Small intestine (tissue), 7 donors: Measurements from ENCODE around the gene TMEM51. TPM values are rescaled to one million over a fixed set of nuclear protein-coding genes. Genes with fewer than 3 reads are reported as not detected.

ENCODE experiments used
- DNase-seq, 2 donors: peaks; one replicate each; pipeline versions ENCODE4 v3.0.0 to v3.0.0-alpha.2; 2013
- FAIRE-seq: peaks from 2 replicates; lab custom pipeline; 2012; peaks lifted over from hg19 to GRCh38; lab: Jason Lieb, UNC
- H3K27ac ChIP-seq, 3 donors: one replicate each; pipeline ENCODE4 v1.5.1; 2013; ENCODE audit warnings: low read length in 2 of 3, mild to moderate bottlenecking in 2 of 3, control low read depth in 1 of 3, inconsistent platforms in 1 of 3, low read depth in 1 of 3, moderate library complexity in 1 of 3
- H3K27me3 ChIP-seq, 3 donors: one replicate each; pipeline ENCODE4 v1.6.1; 2013; ENCODE audit warnings: low read length in 3 of 3, inconsistent platforms in 1 of 3; ENCODE audit not compliant: control insufficient read depth in 3 of 3, insufficient read depth in 3 of 3
- H3K36me3 ChIP-seq, 3 donors: one replicate each; pipeline ENCODE4 v1.6.1; 2013; ENCODE audit warnings: low read length in 3 of 3, inconsistent platforms in 1 of 3, low read depth in 1 of 3, mild to moderate bottlenecking in 1 of 3, moderate library complexity in 1 of 3; ENCODE audit not compliant: control insufficient read depth in 3 of 3, insufficient read depth in 2 of 3
- H3K4me1 ChIP-seq, 3 donors: one replicate each; pipeline ENCODE4 v1.6.1; 2013; ENCODE audit warnings: low read length in 2 of 3, inconsistent platforms in 1 of 3, low read depth in 1 of 3, mild to moderate bottlenecking in 1 of 3, moderate library complexity in 1 of 3; ENCODE audit not compliant: control insufficient read depth in 3 of 3, insufficient read depth in 2 of 3
- H3K4me3 ChIP-seq, 3 donors: one replicate each; pipeline ENCODE4 v1.5.1; 2013; ENCODE audit warnings: low read length in 3 of 3, control low read depth in 1 of 3, inconsistent platforms in 1 of 3, low read depth in 1 of 3, mild to moderate bottlenecking in 1 of 3, moderate library complexity in 1 of 3
- H3K9me3 ChIP-seq, 2 donors: one replicate each; pipeline ENCODE4 v1.6.1; 2013; ENCODE audit warnings: low read depth in 1 of 2, low read length in 1 of 2; ENCODE audit not compliant: control insufficient read depth in 2 of 2, insufficient read depth in 1 of 2
- WGBS, 3 donors: extraction: QIAGEN DNeasy Blood & Tissue Kit; methylation state at CpG; one replicate each; pipeline ENCODE4 v1.1.7; 2013; 5-methylcytosine and 5-hydroxymethylcytosine counted together
- polyA plus RNA-seq, 4 donors: library from polyadenylated mRNA; stranded (reverse) in 3 of 4; unstranded in 1 of 4; fragments of 200-250 nt in 3 of 4; fragments of 120-200 nt in 1 of 4; gene quantifications; one replicate each; pipeline versions ENCODE4 v1.2.1 to v1.2.3, GENCODE V29; 2013
- donor health status: healthy with polysubstance abuse.
- donor health status: control.
- donor health status: control.
- donor health status: Bipolar disorder and iron deficiency.
- donor health status: healthy.

TMEM51 gene
- polyA plus RNA-seq, 4 donors: 16.3 to 44.4 (median 21.5) TPM

DNA sequence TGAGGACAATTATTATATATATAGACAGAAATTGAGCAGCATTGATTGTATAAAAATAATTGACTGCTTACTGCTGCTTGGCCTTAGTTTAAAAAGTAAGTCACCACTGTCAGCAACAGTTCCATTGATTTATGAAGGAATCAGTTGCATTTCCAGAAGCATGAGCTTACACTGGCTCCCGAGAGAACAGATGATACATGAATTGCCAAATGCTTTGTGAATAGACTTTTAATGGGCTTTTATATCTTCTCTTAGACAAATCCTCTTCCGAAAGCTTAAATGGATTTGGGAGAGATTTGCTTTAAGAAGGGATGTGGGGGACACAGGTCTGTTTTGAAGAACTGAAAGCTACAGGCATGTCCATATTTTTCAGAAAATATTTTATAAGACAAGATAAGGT lies 101.0 kb downstream of the TMEM51 start:
- H3K9me3 ChIP-seq: peaks cover 0 to 3% of the 10 kb centered on the region in 2 donors
- WGBS, 3 donors: 49 to 69% (median 58%) methylated on average over 2 of the region's 2 CpGs
- H3K27me3 ChIP-seq: no peaks in the 10 kb centered on the region
- H3K27ac ChIP-seq: no peak overlapping the region
- no peaks in the 10 kb centered on the region for H3K36me3 ChIP-seq
- H3K4me1 ChIP-seq: no peaks in the 10 kb centered on the region
- no peak for FAIRE-seq
- H3K4me3 ChIP-seq: no peak overlapping the region
- DNase-seq: no peak

- no peak for FAIRE-seq
- Histone ChIP-seq H3K9me3 (peaks cover 0 to 3% of the 10 kb centered on the region in 2 donors), H3K4me1 (no peaks in the 10 kb centered on the region), H3K4me3 (no peak overlapping the region), H3K36me3 (no peaks in the 10 kb centered on the region), H3K27me3 (no peaks in the 10 kb centered on the region), H3K27ac (no peak overlapping the region)
- 79 to 82% (median 81%) methylated on average over 4 of the region's 4 CpGs for WGBS, 3 donors
- no peak for DNase-seq
These were observed 102.1 kb downstream of the TMEM51 start for GRCh38 chr1:15255582-15256149.

DNA sequence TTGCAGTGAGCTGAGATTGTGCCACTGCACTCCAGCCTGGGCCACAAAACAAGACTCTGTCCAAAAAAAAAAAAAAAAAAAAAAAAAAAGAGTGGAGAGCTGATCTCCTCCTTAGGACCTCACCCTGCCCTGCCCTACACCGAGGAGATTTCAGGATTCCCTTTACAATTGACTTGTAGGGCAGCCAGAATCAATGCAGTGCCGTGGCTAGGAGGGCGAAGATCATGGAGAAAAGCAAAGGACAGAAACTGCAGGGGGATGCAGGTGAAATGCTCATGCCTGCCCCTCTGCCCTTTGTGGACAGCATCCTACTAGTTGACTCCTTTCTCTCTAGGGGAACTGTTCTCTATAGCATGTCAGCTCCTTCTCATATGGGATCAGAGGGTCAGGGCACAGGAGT lies 103.0 kb downstream of the TMEM51 start:
- DNase-seq (no peak), FAIRE-seq (no peak)
- Histone ChIP-seq H3K9me3 (peaks cover 0 to 3% of the 10 kb centered on the region in 2 donors), H3K27ac (no peak overlapping the region), H3K36me3 (no peaks in the 10 kb centered on the region), H3K4me1 (peaks cover 0 to 1% (median 0%) of the 10 kb centered on the region in 3 donors), H3K27me3 (no peaks in the 10 kb centered on the region), H3K4me3 (no peak overlapping the region)
- WGBS, 3 donors: 49 to 88% (median 60%) methylated on average over 3 of the region's 3 CpGs

- Histone ChIP-seq H3K4me3 (no peak overlapping the region), H3K27ac (no peak overlapping the region), H3K9me3 (no peaks in the 10 kb centered on the region), H3K36me3 (no peaks in the 10 kb centered on the region), H3K27me3 (no peaks in the 10 kb centered on the region), H3K4me1 (peaks cover 0 to 6% (median 0%) of the 10 kb centered on the region in 3 donors)
- DNase-seq: no peak
- WGBS, 3 donors: 77 to 82% (median 82%) methylated on average over 14 of the region's 14 CpGs
- FAIRE-seq: no peak
These were observed 103.8 kb downstream of the TMEM51 start for GRCh38 chr1:15257309-15257708.

DNA sequence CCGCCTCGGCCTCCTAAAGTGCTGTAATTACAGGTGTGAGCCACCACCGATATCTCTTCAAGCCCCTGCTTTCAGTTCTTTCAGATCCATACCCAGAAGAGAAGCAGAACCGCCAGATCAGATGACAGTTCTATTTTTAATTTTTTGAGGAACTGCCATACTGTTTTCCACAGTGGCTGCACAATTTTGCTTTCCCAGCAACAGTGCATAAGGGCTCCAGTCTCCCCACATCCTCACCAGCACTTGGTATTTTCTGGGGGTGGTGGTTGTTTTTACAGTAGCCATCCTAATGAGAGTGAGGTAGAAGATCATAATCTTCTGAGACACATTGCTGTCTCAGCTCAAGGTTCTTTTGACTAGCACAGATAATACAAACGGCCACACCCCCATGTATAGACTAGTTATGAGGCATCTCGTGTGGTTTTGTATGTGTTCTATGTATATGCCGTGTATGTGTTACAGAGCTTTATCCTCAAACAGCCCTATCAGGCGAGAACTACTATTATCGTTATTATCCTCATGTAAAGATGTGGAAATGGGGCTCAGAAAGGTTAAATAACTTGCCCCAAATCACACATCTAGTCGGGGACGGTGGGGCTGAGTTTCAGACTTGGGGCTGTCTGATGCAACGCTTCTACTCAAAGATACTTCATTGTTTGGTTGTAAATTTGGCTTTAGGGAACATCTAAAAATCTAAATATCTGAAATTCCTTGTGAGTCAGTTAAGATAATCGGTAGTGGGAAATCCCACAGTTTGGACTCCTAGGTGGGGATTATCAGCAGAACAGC lies 105.5 kb downstream of the TMEM51 start:
- peaks cover 0 to 6% (median 0%) of the 10 kb centered on the region in 3 donors for H3K4me1 ChIP-seq
- no peaks in the 10 kb centered on the region for H3K9me3 ChIP-seq
- FAIRE-seq (no peak), DNase-seq (no peak)
- 76 to 82% (median 79%) methylated on average over 13 of the region's 13 CpGs for WGBS, 3 donors
- H3K27me3 ChIP-seq: no peaks in the 10 kb centered on the region
- no peak overlapping the region for H3K4me3 ChIP-seq
- no peaks in the 10 kb centered on the region for H3K36me3 ChIP-seq
- H3K27ac ChIP-seq: peak overlapping the region in 1 of 3 donors; percentile 28

- no peak for FAIRE-seq
- Histone ChIP-seq H3K4me1 (peaks cover 0 to 6% (median 0%) of the 10 kb centered on the region in 3 donors), H3K27me3 (no peaks in the 10 kb centered on the region), H3K4me3 (no peak overlapping the region), H3K36me3 (no peaks in the 10 kb centered on the region), H3K27ac (peak overlapping the region in 1 of 3 donors; percentile 28), H3K9me3 (no peaks in the 10 kb centered on the region)
- WGBS, 3 donors: 87 to 92% (median 90%) methylated on average over 8 to 9 of the region's 9 CpGs
- no peak for DNase-seq
These were observed 106.1 kb downstream of the TMEM51 start for GRCh38 chr1:15259622-15260007.

DNA sequence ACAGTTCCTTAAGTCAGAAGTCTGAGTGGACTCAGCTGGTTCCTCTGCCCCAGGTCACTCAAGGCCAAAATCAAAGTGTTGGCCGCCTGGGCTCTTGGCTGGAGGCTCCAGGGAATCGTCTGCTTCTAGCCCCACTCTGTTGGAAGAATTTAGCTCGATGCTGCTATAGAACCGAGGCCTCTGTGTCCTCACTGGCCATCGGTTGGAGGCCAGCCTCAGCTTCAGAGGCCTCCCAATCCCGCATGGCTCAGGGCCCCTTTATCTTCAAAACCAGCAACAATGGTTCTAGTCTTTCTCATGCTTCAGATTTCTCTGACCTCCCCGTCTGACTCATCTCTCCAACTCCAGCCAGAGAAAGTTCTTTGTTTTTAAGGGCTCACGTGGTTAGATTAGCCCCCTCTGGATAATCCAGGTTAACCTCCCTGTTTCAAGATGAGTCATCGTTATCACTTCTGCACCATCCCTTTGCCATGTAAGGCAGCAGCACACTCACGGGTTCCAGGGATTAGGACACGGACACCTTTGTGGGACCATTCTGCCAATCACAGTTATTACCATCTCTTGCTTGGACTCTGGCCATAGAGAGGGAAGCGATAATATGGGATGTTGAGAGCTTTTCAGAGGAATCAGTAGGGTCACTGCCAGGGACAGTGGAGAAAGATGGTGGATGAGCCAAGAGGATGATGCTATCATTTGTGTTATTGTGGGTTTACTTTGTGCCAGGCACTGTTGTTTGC lies 107.0 kb downstream of the TMEM51 start:
- peak overlapping the region in 1 of 3 donors; percentile 81 for H3K27ac ChIP-seq
- WGBS, 3 donors: 66 to 81% (median 73%) methylated on average over 12 of the region's 12 CpGs
- no peaks in the 10 kb centered on the region for H3K27me3 ChIP-seq
- FAIRE-seq: no peak
- no peak overlapping the region for H3K4me3 ChIP-seq
- DNase-seq: no peak
- H3K36me3 ChIP-seq: no peaks in the 10 kb centered on the region
- peaks cover 0 to 6% (median 0%) of the 10 kb centered on the region in 3 donors for H3K4me1 ChIP-seq
- H3K9me3 ChIP-seq: peaks cover 0 to 4% of the 10 kb centered on the region in 2 donors
